ENCODE measurements around the gene PLAC9. TPM values are rescaled to one million over a fixed set of nuclear protein-coding genes. Genes with fewer than 3 reads are reported as not detected.
"Not testable (repeated sequence)": the region's sequence is repeated elsewhere in the genome, so short reads cannot be mapped to it uniquely, and the experiment has no call there.

Gene PLAC9
- total RNA-seq, 2 donors from 2014 or later: 6.5 to 39.9 TPM

DNA sequence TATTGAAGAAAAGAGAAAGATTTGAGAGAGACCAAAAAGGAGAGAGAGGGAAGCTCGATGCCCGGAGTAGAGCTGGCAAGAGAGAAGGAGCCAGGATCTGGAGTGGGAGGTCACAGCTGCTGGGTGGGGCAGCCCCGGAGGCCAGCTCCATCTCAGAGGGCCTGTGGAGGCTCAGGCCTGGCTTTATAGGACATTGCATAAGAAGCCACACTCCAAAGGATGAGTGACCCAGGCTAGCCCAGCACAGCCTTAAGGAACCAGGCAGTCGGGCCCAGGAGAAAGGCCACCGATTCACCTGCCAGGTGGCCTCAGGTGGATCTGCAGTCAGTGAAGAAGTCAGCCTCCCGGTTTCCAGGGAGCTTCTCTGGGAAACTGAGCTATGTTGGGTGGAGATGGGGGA is 676 bp downstream of the PLAC9 start:
- Histone ChIP-seq H3K27ac (no peak overlapping the region), H3K4me1 (peaks cover 12% of the 10 kb centered on the region), H3K4me3 (no peak overlapping the region), H3K27me3 (peaks cover 0 to 8% of the 10 kb centered on the region in 2 donors), H3K9me3 (no peaks in the 10 kb centered on the region), H3K36me3 (replicated peaks in 1 of 2; ENCODE audit: insufficient read depth in 1 of 2, low read depth in 2 of 2) (no peaks in the 10 kb centered on the region)
- intact Hi-C loops (cut with DNase I): no loop called here
- ATAC-seq (no peak), DNase-seq (no peak)
- TF ChIP-seq CTCF (IDR thresholded peaks at IDR 0.05) (no peak), POLR2A (IDR thresholded peaks at IDR 0.05) (no peak)
- WGBS, 2 donors: 35 to 40% methylated on average over 6 of the region's 6 CpGs

- H3K36me3 ChIP-seq (replicated peaks in 1 of 2; ENCODE audit: insufficient read depth in 1 of 2, low read depth in 2 of 2); H3K4me3 ChIP-seq; intact Hi-C loops (cut with DNase I); DNase-seq; H3K9me3 ChIP-seq; H3K27ac ChIP-seq; H3K27me3 ChIP-seq; ATAC-seq: not testable (repeated sequence)
- H3K4me1 ChIP-seq: peaks cover 12% of the 10 kb centered on the region
- WGBS, 2 donors: 83 to 87% methylated on average over 9 of the region's 9 CpGs
These were observed 1.2 kb downstream of the PLAC9 start for GRCh38 chr10:80133687-80134086.

GRCh38 chr10:80136134-80136571 is 3.6 kb downstream of the PLAC9 start:
- no peaks in the 10 kb centered on the region for H3K9me3 ChIP-seq
- DNase-seq (peak in 3 of 4 donors; percentile 38 to 57 (median 39)), ATAC-seq (peak; percentile 66)
- no peaks in the 10 kb centered on the region for H3K36me3 ChIP-seq (replicated peaks in 1 of 2; ENCODE audit: insufficient read depth in 1 of 2, low read depth in 2 of 2)
- peaks cover 2 to 8% of the 10 kb centered on the region in 2 donors for H3K27me3 ChIP-seq
- WGBS, 2 donors: 57 to 72% methylated on average over 4 to 8 of the region's 8 CpGs
- H3K4me3 ChIP-seq: no peak overlapping the region
- H3K27ac ChIP-seq: no peak overlapping the region
- H3K4me1 ChIP-seq: peaks cover 12% of the 10 kb centered on the region
- no peak for TF ChIP-seq POLR2A (IDR thresholded peaks at IDR 0.05)
- TF ChIP-seq CTCF (IDR thresholded peaks at IDR 0.05): no peak
- intact Hi-C loops (cut with DNase I): no loop called here

DNA sequence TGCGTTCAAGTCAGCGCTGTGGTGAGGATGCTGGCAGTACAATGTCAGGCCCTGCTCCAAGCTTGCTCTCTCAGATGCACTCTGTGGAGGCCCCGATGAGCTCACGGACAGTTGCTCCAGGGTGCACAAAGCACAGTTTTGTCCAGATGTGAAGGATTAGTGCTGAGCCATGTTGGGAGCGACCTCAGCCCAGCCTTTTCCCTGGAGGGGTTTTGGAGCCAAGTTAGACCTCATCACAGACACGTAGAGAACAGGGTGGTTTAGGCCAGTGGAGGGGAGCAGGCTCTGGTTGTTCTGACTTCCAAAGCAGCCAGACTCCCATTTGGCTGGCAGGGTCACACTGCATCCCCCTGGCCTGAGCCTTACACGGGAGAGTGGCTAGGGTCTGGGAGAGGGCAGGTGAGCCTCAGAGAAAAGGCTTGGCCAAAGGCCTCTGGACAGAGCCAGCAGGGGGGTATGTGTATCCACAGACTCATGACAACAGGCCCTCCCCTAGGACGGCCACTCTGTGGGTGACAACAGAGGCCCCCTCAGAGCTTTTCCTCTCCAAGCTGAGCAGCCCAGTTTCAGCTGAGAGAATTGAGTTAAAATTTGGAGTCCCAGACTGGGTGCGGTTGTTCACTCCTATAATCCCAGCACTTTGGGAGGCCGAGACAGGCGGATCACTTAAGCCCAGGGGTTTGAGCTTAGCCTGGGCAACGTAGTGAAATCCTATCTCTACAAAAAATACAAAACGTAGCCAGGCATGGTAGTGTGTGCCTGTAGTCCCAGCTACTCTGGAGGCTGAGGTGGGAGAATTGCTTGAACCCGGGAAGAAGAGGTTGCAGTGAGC is 4.7 kb downstream of the PLAC9 start:
- TF ChIP-seq POLR2A (IDR thresholded peaks at IDR 0.05) (no peak), CTCF (IDR thresholded peaks at IDR 0.05) (no peak)
- Histone ChIP-seq H3K27me3 (peaks cover 3 to 5% of the 10 kb centered on the region in 2 donors), H3K9me3 (no peaks in the 10 kb centered on the region), H3K36me3 (replicated peaks in 1 of 2; ENCODE audit: insufficient read depth in 1 of 2, low read depth in 2 of 2) (no peaks in the 10 kb centered on the region), H3K27ac (no peak overlapping the region), H3K4me1 (peaks cover 12% of the 10 kb centered on the region), H3K4me3 (no peak overlapping the region)
- peak in 1 of 4 donors; percentile 37 for DNase-seq
- 74 to 87% methylated on average over 10 to 14 of the region's 14 CpGs for WGBS, 2 donors
- ATAC-seq: peak; percentile 47
- intact Hi-C loops (cut with DNase I): no loop called here

DNA sequence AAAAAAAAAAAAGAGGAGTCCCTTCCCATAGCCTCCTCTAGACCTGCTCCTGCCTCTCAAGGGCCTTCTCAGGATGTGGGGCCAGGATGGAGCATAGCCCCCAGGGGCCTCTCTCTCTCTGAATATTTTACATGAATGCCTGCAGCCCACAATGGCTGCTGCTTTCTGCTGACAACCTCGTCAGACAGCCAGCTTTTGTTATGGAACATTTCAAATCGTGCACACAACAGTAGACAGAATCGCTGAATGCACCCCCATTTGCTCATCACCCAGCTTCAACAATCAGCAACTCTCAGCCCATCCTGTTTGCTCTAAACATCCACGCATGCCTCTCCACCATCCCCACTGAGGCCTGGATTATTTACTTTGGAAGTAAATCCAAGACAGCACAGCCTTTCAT is 5.4 kb downstream of the PLAC9 start:
- 34 to 47% methylated on average over 4 of the region's 4 CpGs for WGBS, 2 donors
- ATAC-seq: no peak
- H3K27ac ChIP-seq: no peak overlapping the region
- no peak for DNase-seq
- H3K27me3 ChIP-seq: peaks cover 5 to 8% of the 10 kb centered on the region in 2 donors
- TF ChIP-seq POLR2A (IDR thresholded peaks at IDR 0.05): no peak
- TF ChIP-seq CTCF (IDR thresholded peaks at IDR 0.05): no peak
- H3K9me3 ChIP-seq: no peaks in the 10 kb centered on the region
- H3K4me3 ChIP-seq: no peak overlapping the region
- no peaks in the 10 kb centered on the region for H3K36me3 ChIP-seq (replicated peaks in 1 of 2; ENCODE audit: insufficient read depth in 1 of 2, low read depth in 2 of 2)
- intact Hi-C loops (cut with DNase I): no loop called here
- peaks cover 5% of the 10 kb centered on the region for H3K4me1 ChIP-seq

Data from body of pancreas (tissue), 4 donors.